ENCODE measurements around the gene MDH1B. TPM values are rescaled to one million over a fixed set of nuclear protein-coding genes. Genes with fewer than 3 reads are reported as not detected.

MDH1B gene
- total RNA-seq, 2 donors from 2014 or later: 0.45 TPM; not detected in 1

- H3K9me3 Mint-ChIP-seq: no peaks in the 10 kb centered on the region
- H3K4me3 Mint-ChIP-seq: no peak overlapping the region
- DNase-seq (ENCODE audit: low spot score) (no peak), ATAC-seq (no peak)
- H3K36me3 Mint-ChIP-seq: peaks cover 29% of the 10 kb centered on the region
- H3K27me3 Mint-ChIP-seq: no peaks in the 10 kb centered on the region
- no peak overlapping the region for H3K27ac Mint-ChIP-seq
- H3K4me1 Mint-ChIP-seq (ENCODE audit: low read depth in 2 of 2): no peaks in the 10 kb centered on the region
Observed at GRCh38 chr2:206792645-206793044, 27.5 kb upstream of the MDH1B start.

- H3K27me3 Mint-ChIP-seq: no peaks in the 10 kb centered on the region
- no peaks in the 10 kb centered on the region for H3K4me1 Mint-ChIP-seq (ENCODE audit: low read depth in 2 of 2)
- H3K27ac Mint-ChIP-seq: peak overlapping the region in 1 of 2 donors; percentile 27
- H3K36me3 Mint-ChIP-seq: peaks cover 32% of the 10 kb centered on the region
- ATAC-seq: no peak
- H3K9me3 Mint-ChIP-seq: no peaks in the 10 kb centered on the region
- DNase-seq (ENCODE audit: low spot score): no peak
- no peak overlapping the region for H3K4me3 Mint-ChIP-seq
Observed at GRCh38 chr2:206790311-206790935, 25.3 kb upstream of the MDH1B start.

GRCh38 chr2:206784559-206785353 lies 19.6 kb upstream of the MDH1B start:
- DNase-seq (ENCODE audit: low spot score) (no peak), ATAC-seq (no peak)
- no peak overlapping the region for H3K4me3 Mint-ChIP-seq
- no peaks in the 10 kb centered on the region for H3K27me3 Mint-ChIP-seq
- H3K36me3 Mint-ChIP-seq: peaks cover 38% of the 10 kb centered on the region
- no peaks in the 10 kb centered on the region for H3K9me3 Mint-ChIP-seq
- no peak overlapping the region for H3K27ac Mint-ChIP-seq
- H3K4me1 Mint-ChIP-seq (ENCODE audit: low read depth in 2 of 2): peaks cover 0 to under 1% of the 10 kb centered on the region in 2 donors

GRCh38 chr2:206783718-206784117 lies 18.6 kb upstream of the MDH1B start:
- H3K27me3 Mint-ChIP-seq: no peaks in the 10 kb centered on the region
- H3K4me1 Mint-ChIP-seq (ENCODE audit: low read depth in 2 of 2): peaks cover 5 to 6% of the 10 kb centered on the region in 2 donors
- no peak for ATAC-seq
- no peak overlapping the region for H3K4me3 Mint-ChIP-seq
- H3K9me3 Mint-ChIP-seq: no peaks in the 10 kb centered on the region
- H3K27ac Mint-ChIP-seq: no peak overlapping the region
- DNase-seq (ENCODE audit: low spot score): no peak
- peaks cover 43% of the 10 kb centered on the region for H3K36me3 Mint-ChIP-seq

GRCh38 chr2:206780671-206781070 lies 15.5 kb upstream of the MDH1B start:
- H3K4me3 Mint-ChIP-seq: no peak overlapping the region
- H3K4me1 Mint-ChIP-seq (ENCODE audit: low read depth in 2 of 2): peaks cover 13 to 15% of the 10 kb centered on the region in 2 donors
- DNase-seq (ENCODE audit: low spot score) (no peak), ATAC-seq (no peak)
- no peaks in the 10 kb centered on the region for H3K27me3 Mint-ChIP-seq
- no peak overlapping the region for H3K27ac Mint-ChIP-seq
- no peaks in the 10 kb centered on the region for H3K9me3 Mint-ChIP-seq
- H3K36me3 Mint-ChIP-seq: peaks cover 67% of the 10 kb centered on the region

- H3K4me3 Mint-ChIP-seq: no peak overlapping the region
- no peaks in the 10 kb centered on the region for H3K9me3 Mint-ChIP-seq
- H3K4me1 Mint-ChIP-seq (ENCODE audit: low read depth in 2 of 2): peaks cover 15 to 17% of the 10 kb centered on the region in 2 donors
- no peak for DNase-seq (ENCODE audit: low spot score)
- no peaks in the 10 kb centered on the region for H3K27me3 Mint-ChIP-seq
- H3K36me3 Mint-ChIP-seq: peaks cover 67% of the 10 kb centered on the region
- H3K27ac Mint-ChIP-seq: no peak overlapping the region
- ATAC-seq: no peak
Observed at GRCh38 chr2:206776432-206776831, 11.3 kb upstream of the MDH1B start.

- Mint-ChIP-seq H3K36me3 (peaks cover 56% of the 10 kb centered on the region), H3K27me3 (no peaks in the 10 kb centered on the region), H3K4me1 (ENCODE audit: low read depth in 2 of 2) (peaks cover 15 to 17% of the 10 kb centered on the region in 2 donors), H3K27ac (no peak overlapping the region), H3K4me3 (no peak overlapping the region), H3K9me3 (no peaks in the 10 kb centered on the region)
- ATAC-seq (no peak), DNase-seq (ENCODE audit: low spot score) (no peak)
Observed at GRCh38 chr2:206774871-206775270, 9.7 kb upstream of the MDH1B start.

GRCh38 chr2:206766057-206766930 lies 1.2 kb upstream of the MDH1B start:
- ATAC-seq: no peak
- Mint-ChIP-seq H3K27ac (peak overlapping the region; percentile 90 to 91), H3K4me1 (ENCODE audit: low read depth in 2 of 2) (peaks cover 17 to 29% of the 10 kb centered on the region in 2 donors), H3K4me3 (peak overlapping the region; percentile 93), H3K36me3 (peaks cover 9% of the 10 kb centered on the region), H3K9me3 (no peaks in the 10 kb centered on the region), H3K27me3 (peaks cover 2 to 6% of the 10 kb centered on the region in 2 donors)
- DNase-seq (ENCODE audit: low spot score): no peak

GRCh38 chr2:206764673-206765241 lies 371 bp downstream of the MDH1B start:
- peak overlapping the region; percentile 90 to 91 for H3K27ac Mint-ChIP-seq
- peaks cover 9% of the 10 kb centered on the region for H3K36me3 Mint-ChIP-seq
- H3K4me3 Mint-ChIP-seq: peak overlapping the region; percentile 93
- ATAC-seq (no peak), DNase-seq (ENCODE audit: low spot score) (no peak)
- H3K9me3 Mint-ChIP-seq: no peaks in the 10 kb centered on the region
- H3K27me3 Mint-ChIP-seq: peaks cover 2 to 6% of the 10 kb centered on the region in 2 donors
- peaks cover 17 to 28% of the 10 kb centered on the region in 2 donors for H3K4me1 Mint-ChIP-seq (ENCODE audit: low read depth in 2 of 2)

- peaks cover 29 to 38% of the 10 kb centered on the region in 2 donors for H3K27me3 Mint-ChIP-seq
- ATAC-seq (no peak), DNase-seq (ENCODE audit: low spot score) (no peak)
- no peaks in the 10 kb centered on the region for H3K36me3 Mint-ChIP-seq
- no peak overlapping the region for H3K4me3 Mint-ChIP-seq
- no peak overlapping the region for H3K27ac Mint-ChIP-seq
- no peaks in the 10 kb centered on the region for H3K9me3 Mint-ChIP-seq
- H3K4me1 Mint-ChIP-seq (ENCODE audit: low read depth in 2 of 2): no peaks in the 10 kb centered on the region
Observed at GRCh38 chr2:206756816-206757215, 8.3 kb downstream of the MDH1B start.

GRCh38 chr2:206740800-206741199 lies 24.3 kb downstream of the MDH1B start:
- Mint-ChIP-seq H3K4me1 (ENCODE audit: low read depth in 2 of 2) (no peaks in the 10 kb centered on the region), H3K4me3 (no peak overlapping the region), H3K27me3 (peaks cover 22 to 32% of the 10 kb centered on the region in 2 donors), H3K9me3 (no peaks in the 10 kb centered on the region), H3K36me3 (no peaks in the 10 kb centered on the region), H3K27ac (no peak overlapping the region)
- DNase-seq (ENCODE audit: low spot score) (no peak), ATAC-seq (no peak)

GRCh38 chr2:206739271-206739670 lies 25.9 kb downstream of the MDH1B start:
- Mint-ChIP-seq H3K27ac (no peak overlapping the region), H3K4me1 (ENCODE audit: low read depth in 2 of 2) (no peaks in the 10 kb centered on the region), H3K4me3 (no peak overlapping the region), H3K27me3 (peaks cover 20 to 26% of the 10 kb centered on the region in 2 donors), H3K36me3 (no peaks in the 10 kb centered on the region), H3K9me3 (no peaks in the 10 kb centered on the region)
- DNase-seq (ENCODE audit: low spot score) (no peak), ATAC-seq (no peak)

GRCh38 chr2:206736935-206737334 lies 28.2 kb downstream of the MDH1B start:
- ATAC-seq: no peak
- H3K4me1 Mint-ChIP-seq (ENCODE audit: low read depth in 2 of 2): no peaks in the 10 kb centered on the region
- no peak overlapping the region for H3K4me3 Mint-ChIP-seq
- H3K27ac Mint-ChIP-seq: no peak overlapping the region
- peaks cover 17 to 27% of the 10 kb centered on the region in 2 donors for H3K27me3 Mint-ChIP-seq
- H3K36me3 Mint-ChIP-seq: no peaks in the 10 kb centered on the region
- DNase-seq (ENCODE audit: low spot score): no peak
- H3K9me3 Mint-ChIP-seq: no peaks in the 10 kb centered on the region
